Fibroblast of lung (primary cell): ENCODE results near the gene XYLT1. TPM values are rescaled to one million over a fixed set of nuclear protein-coding genes. Genes with fewer than 3 reads are reported as not detected.

Experiments
- DNase-seq, 2 donors: peaks; one replicate each; pipeline versions ENCODE4 v3.0.0 to v3.0.0-alpha.2; 2010; ENCODE audit warnings: low read depth in 2 of 2
- H2AFZ ChIP-seq: 2 replicates; pipeline ENCODE4 v1.5.1; 2012; ENCODE audit warnings: low read length, control low read depth, inconsistent platforms
- H3K27ac ChIP-seq: 2 replicates; pipeline ENCODE4 v1.5.1; 2011; ENCODE audit warnings: low read length, control low read depth; ENCODE audit not compliant: insufficient read depth
- H3K27me3 ChIP-seq: 2 replicates; pipeline ENCODE4 v1.5.1; 2011; ENCODE audit warnings: mild to moderate bottlenecking, low read length; ENCODE audit not compliant: control insufficient read depth, insufficient read depth
- H3K36me3 ChIP-seq: 2 replicates; pipeline ENCODE4 v1.5.1; 2011; ENCODE audit warnings: low read length; ENCODE audit not compliant: control insufficient read depth, insufficient read depth
- H3K4me1 ChIP-seq: 2 replicates; pipeline ENCODE4 v1.5.1; 2011; ENCODE audit warnings: low read length; ENCODE audit not compliant: control insufficient read depth, insufficient read depth; ENCODE audit errors: extremely low read depth
- H3K4me2 ChIP-seq: 2 replicates; pipeline ENCODE4 v1.5.1; 2011; ENCODE audit warnings: low read length, control low read depth; ENCODE audit not compliant: insufficient read depth; ENCODE audit errors: extremely low read depth
- H3K4me3 ChIP-seq, 4 experiments: fragments of 200-600 bp in 1 of 4; sonication (generic) in 1 of 4; replicated peaks in 1 of 4; 2 replicates each; pipeline ENCODE4 v1.5.1; 2011 to 2016; ENCODE audit warnings: low read length in 4 of 4, low read depth in 3 of 4, mild to moderate bottlenecking in 3 of 4, control low read depth in 2 of 4, inconsistent platforms in 1 of 4, mixed read lengths in 1 of 4; ENCODE audit not compliant: insufficient read depth in 1 of 4; ENCODE audit errors: control extremely low read depth in 1 of 4
- H3K79me2 ChIP-seq: 2 replicates; pipeline ENCODE4 v1.5.1; 2012; ENCODE audit warnings: mild to moderate bottlenecking, low read length, inconsistent platforms; ENCODE audit not compliant: control insufficient read depth, insufficient read depth
- H3K9ac ChIP-seq: 2 replicates; pipeline ENCODE4 v1.5.1; 2011; ENCODE audit warnings: mild to moderate bottlenecking, low read length, control low read depth; ENCODE audit not compliant: insufficient read depth
- H3K9me3 ChIP-seq: 2 replicates; pipeline ENCODE4 v1.5.1; 2012; ENCODE audit warnings: low read depth, low read length; ENCODE audit not compliant: control insufficient read depth, insufficient read depth
- H4K20me1 ChIP-seq: 2 replicates; pipeline ENCODE4 v1.5.1; 2011; ENCODE audit warnings: low read length; ENCODE audit not compliant: control insufficient read depth, insufficient read depth; ENCODE audit errors: extremely low read depth
- CTCF ChIP-seq, 2 donors: IDR thresholded peaks in 1 of 2; conservative IDR thresholded peaks in 1 of 2; 1 replicate in 1 of 2; 2 replicates in 1 of 2; pipeline ENCODE4 v1.5.1; 2011 to 2012; ENCODE audit warnings: low read length in 2 of 2, control low read depth in 1 of 2, inconsistent platforms in 1 of 2, low read depth in 1 of 2, mild to moderate bottlenecking in 1 of 2
- EZH2 ChIP-seq: IDR thresholded peaks from 2 replicates; pipeline ENCODE4 v1.5.1; 2012; ENCODE audit warnings: low read length, control low read depth, mild to moderate bottlenecking; ENCODE audit errors: missing control alignments
- polyA plus RNA-seq, 2 donors: library from polyadenylated mRNA; depleted of rRNA in 1 of 2; stranded (reverse) in 1 of 2; unstranded in 1 of 2; fragments of >200 nt; gene quantifications; 2 replicates each; pipeline ENCODE4 v1.2.1, GENCODE V29; 2011 to 2012; ENCODE audit warnings: missing spikeins in 1 of 2
- total RNA-seq: library from RNA; depleted of rRNA; stranded (reverse); fragments of >200 nt; gene quantifications from 2 replicates; pipeline ENCODE4 v1.2.1, GENCODE V29; 2014

The XYLT1 gene
- total and polyA plus RNA-seq, 2 donors (not counting 1 experiment from before 2014, with no cell fraction given) = 9.3 to 21.8 TPM

DNA sequence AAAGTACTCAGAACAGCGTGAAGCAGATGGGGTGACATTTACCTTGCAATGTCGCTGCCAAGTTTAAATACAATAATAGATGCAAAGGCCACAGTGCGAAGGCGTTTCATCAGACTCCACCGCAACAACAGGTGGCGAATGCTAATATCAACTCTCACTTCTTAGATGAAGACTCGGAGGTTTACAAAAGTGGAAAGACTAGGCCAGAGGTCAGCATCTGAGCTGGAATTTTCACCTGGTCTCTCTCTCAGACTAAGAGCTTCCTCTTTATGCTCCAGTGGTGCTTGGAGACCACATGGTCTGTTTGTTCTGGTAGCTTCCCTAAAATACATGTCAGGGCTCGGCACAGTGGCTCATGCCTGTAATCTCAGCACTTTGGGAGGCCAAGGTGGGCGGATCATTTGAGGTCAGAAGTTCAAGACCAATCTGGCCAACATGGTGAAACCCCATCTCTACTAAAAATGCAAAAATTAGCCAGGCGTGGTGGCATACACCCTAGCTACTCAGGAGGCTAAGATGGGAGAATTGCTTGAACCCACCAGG is 169.1 kb downstream of the XYLT1 start:
- Histone ChIP-seq H3K4me2 (no peak overlapping the region), H3K4me1 (no peaks in the 10 kb centered on the region), H3K27me3 (no peaks in the 10 kb centered on the region), H2AFZ (no peak overlapping the region), H4K20me1 (no peaks in the 10 kb centered on the region), H3K9me3 (no peaks in the 10 kb centered on the region), H3K27ac (no peak overlapping the region), H3K79me2 (no peaks in the 10 kb centered on the region), H3K4me3 (no peak overlapping the region), H3K36me3 (no peaks in the 10 kb centered on the region), H3K9ac (no peak overlapping the region)
- DNase-seq = no peak
- TF ChIP-seq EZH2 (no peak), CTCF (conservative IDR thresholded peaks at IDR 0.05 in 1 of 2, IDR thresholded peaks at IDR 0.05 in 1 of 2; ENCODE audit: low read depth in 1 of 2, low read length in 2 of 2) (no peak)

DNA sequence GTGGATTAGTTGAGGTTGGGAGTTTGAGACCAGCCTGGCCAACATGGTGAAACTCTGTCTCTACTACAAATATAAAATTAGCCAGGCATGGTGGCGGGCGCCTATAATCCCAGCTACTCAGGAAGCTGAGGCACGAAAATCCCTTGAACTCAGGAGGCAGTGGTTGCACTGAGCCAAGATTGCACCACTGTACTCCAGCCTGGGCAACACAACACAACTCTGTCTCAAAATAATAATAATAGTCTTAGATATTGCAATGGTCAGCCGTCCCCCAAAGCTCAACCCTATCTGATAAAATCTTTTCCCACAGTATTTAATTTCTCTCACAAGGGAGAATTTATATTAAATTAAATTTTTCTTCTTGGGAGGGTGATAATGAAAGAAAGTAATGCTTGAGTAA is 169.6 kb downstream of the XYLT1 start:
- Histone ChIP-seq H4K20me1 (no peaks in the 10 kb centered on the region), H2AFZ (no peak overlapping the region)

GRCh38 chr16:17299790-17300189 is 171.0 kb downstream of the XYLT1 start:
- Histone ChIP-seq H3K27me3 (no peaks in the 10 kb centered on the region), H4K20me1 (no peaks in the 10 kb centered on the region), H3K9ac (no peak overlapping the region), H3K4me3 (no peak overlapping the region), H2AFZ (no peak overlapping the region), H3K4me2 (no peak overlapping the region), H3K36me3 (no peaks in the 10 kb centered on the region), H3K27ac (no peak overlapping the region), H3K79me2 (no peaks in the 10 kb centered on the region), H3K4me1 (no peaks in the 10 kb centered on the region), H3K9me3 (no peaks in the 10 kb centered on the region)
- TF ChIP-seq EZH2 = no peak
- no peak for TF ChIP-seq CTCF (conservative IDR thresholded peaks at IDR 0.05 in 1 of 2, IDR thresholded peaks at IDR 0.05 in 1 of 2; ENCODE audit: low read depth in 1 of 2, low read length in 2 of 2)
- DNase-seq = no peak

More for the DNA sequence above, 169.6 kb downstream of the XYLT1 start:
- Histone ChIP-seq H3K4me3 (no peak overlapping the region), H3K9me3 (no peaks in the 10 kb centered on the region), H3K36me3 (no peaks in the 10 kb centered on the region), H3K27me3 (no peaks in the 10 kb centered on the region), H3K4me1 (no peaks in the 10 kb centered on the region), H3K79me2 (no peaks in the 10 kb centered on the region), H3K9ac (no peak overlapping the region), H3K27ac (no peak overlapping the region), H3K4me2 (no peak overlapping the region)
- DNase-seq = no peak
- TF ChIP-seq EZH2 = no peak
- TF ChIP-seq CTCF (conservative IDR thresholded peaks at IDR 0.05 in 1 of 2, IDR thresholded peaks at IDR 0.05 in 1 of 2; ENCODE audit: low read depth in 1 of 2, low read length in 2 of 2) = no peak
